AG04450 (cell line): ENCODE results near the gene PRKD2. TPM values are rescaled to one million over a fixed set of nuclear protein-coding genes. Genes with fewer than 3 reads are reported as not detected.

Experiments
- CTCF ChIA-PET: fragments of 300-600, 350-600 bp; formaldehyde crosslinking; extraction: SDS; loops from one replicate; lab custom pipeline; 2022; ENCODE audit warnings: antibody characterized with exemption, inconsistent platforms; lab: Charles Lee
- POLR2A ChIA-PET: fragments of 350-600 bp; formaldehyde crosslinking; extraction: SDS; loops from one replicate; lab custom pipeline; 2021; ENCODE audit warnings: antibody characterized with exemption, inconsistent platforms; lab: Yijun Ruan, JAX
- DNase-seq: peaks from one replicate; pipeline ENCODE4 v3.0.0-alpha.2; 2011; ENCODE audit warnings: low read depth, low spot score
- H3K27ac ChIP-seq: one replicate; pipeline ENCODE4 v1.5.1; 2012; ENCODE audit warnings: low read depth, low read length, control low read depth
- H3K27me3 ChIP-seq: one replicate; pipeline ENCODE4 v1.6.0; 2012; ENCODE audit warnings: low read length; ENCODE audit not compliant: control insufficient read depth, insufficient read depth
- H3K4me3 ChIP-seq: 2 replicates; pipeline ENCODE4 v1.5.1; 2011; ENCODE audit warnings: mild to moderate bottlenecking, low read depth, low read length, control low read depth
- H3K9me3 ChIP-seq: 2 replicates; pipeline ENCODE4 v1.5.1; 2012; ENCODE audit warnings: low read length; ENCODE audit not compliant: control insufficient read depth, insufficient read depth
- polyA plus RNA-seq: library from polyadenylated mRNA; depleted of rRNA; stranded (reverse); fragments of >200 nt; gene quantifications from 2 replicates; pipeline ENCODE4 v1.2.3, GENCODE V29; 2011
- TF ChIP-seq, protein P1 (sequence below): IDR thresholded peaks from 2 replicates; pipeline ENCODE4 v1.5.1; 2011; ENCODE audit warnings: low read depth, low read length, control low read depth, inconsistent platforms

The PRKD2 gene
- polyA plus RNA-seq, 1 experiment: 6.7 TPM

- ChIA-PET CTCF (interaction anchor here (1.5 kb wide), 1 partner anchor 80 kb away, joined by 4 read pairs; no protein-coding TSS in a partner anchor), POLR2A (interaction anchor here (0.8 to 1.5 kb wide), 6 partner anchors 24 to 96 kb away, joined by 3 to 11 read pairs (median 4); partner anchors contain the start of gene SLC1A5)
- H3K4me3 ChIP-seq: no peak overlapping the region
- H3K27ac ChIP-seq: peak overlapping the region; percentile 96
- DNase-seq: no peak
- H3K9me3 ChIP-seq: no peaks in the 10 kb centered on the region; the same call in 1 of the 2 replicates
- TF ChIP-seq, protein P1, sequence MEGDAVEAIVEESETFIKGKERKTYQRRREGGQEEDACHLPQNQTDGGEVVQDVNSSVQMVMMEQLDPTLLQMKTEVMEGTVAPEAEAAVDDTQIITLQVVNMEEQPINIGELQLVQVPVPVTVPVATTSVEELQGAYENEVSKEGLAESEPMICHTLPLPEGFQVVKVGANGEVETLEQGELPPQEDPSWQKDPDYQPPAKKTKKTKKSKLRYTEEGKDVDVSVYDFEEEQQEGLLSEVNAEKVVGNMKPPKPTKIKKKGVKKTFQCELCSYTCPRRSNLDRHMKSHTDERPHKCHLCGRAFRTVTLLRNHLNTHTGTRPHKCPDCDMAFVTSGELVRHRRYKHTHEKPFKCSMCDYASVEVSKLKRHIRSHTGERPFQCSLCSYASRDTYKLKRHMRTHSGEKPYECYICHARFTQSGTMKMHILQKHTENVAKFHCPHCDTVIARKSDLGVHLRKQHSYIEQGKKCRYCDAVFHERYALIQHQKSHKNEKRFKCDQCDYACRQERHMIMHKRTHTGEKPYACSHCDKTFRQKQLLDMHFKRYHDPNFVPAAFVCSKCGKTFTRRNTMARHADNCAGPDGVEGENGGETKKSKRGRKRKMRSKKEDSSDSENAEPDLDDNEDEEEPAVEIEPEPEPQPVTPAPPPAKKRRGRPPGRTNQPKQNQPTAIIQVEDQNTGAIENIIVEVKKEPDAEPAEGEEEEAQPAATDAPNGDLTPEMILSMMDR: no peak
- no peaks in the 10 kb centered on the region for H3K27me3 ChIP-seq
Observed at GRCh38 chr19:46760363-46760762, 43.4 kb upstream of the PRKD2 start.

DNA sequence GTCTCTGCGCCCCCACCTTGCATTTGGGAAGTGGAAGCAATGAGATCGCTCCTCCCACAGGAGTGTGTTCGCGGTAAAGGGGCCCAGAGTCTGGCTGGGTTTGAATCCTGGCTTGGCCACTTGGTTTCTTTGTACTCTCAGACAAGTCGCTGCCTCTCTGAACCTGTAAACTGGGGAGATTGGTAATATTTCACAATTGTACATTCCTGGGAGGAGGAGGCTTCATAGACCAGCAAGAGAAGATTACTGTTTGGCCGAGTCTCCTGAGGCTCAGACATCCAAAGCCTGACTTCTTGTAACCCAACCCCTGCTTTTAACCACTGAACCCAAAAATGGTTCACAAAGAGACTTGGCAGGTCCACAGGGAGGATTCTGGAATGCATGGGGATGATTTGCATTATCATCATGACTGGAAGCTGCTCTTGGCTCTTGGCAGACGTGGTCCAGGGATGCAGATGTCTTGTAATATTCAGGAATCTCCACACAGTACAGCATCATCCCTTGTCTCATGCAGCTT is 43.0 kb upstream of the PRKD2 start:
- ChIA-PET CTCF (interaction anchor here (0.6 to 1.5 kb wide), 2 partner anchors 17 to 81 kb away, joined by 3 to 4 read pairs; no protein-coding TSS in a partner anchor), POLR2A (interaction anchor here (0.8 to 1.5 kb wide), 6 partner anchors 25 to 97 kb away, joined by 3 to 11 read pairs (median 4); partner anchors contain the start of gene SLC1A5)
- Histone ChIP-seq H3K4me3 (no peak overlapping the region), H3K9me3 (no peaks in the 10 kb centered on the region; the same call in 1 of the 2 replicates), H3K27me3 (no peaks in the 10 kb centered on the region), H3K27ac (peak overlapping the region; percentile 96)
- TF ChIP-seq, protein P1: no peak
- DNase-seq: peak; percentile 94

DNA sequence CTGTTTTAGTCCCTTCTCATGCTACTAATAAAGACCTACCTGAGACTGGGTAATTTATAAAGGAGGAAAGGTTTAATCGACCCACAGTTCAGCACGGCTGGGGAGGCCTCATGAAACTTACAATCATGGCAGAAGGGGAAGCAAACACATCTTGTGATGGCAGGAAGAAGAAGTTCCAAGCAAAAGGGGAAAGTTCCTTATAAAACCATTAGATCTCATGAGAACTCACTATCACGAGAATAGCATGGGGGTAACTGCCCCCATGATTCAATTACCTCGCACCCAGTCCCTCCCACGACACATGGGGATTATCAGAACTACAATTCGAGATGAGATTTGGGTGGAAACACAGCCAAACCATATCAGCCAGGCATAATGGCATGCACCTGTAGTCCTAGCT is 42.3 kb upstream of the PRKD2 start:
- CTCF ChIA-PET: interaction anchor here (0.6 to 2.3 kb wide), 3 partner anchors 17 to 254 kb away, joined by 3 to 52 read pairs (median 11); no protein-coding TSS in a partner anchor
- no peak overlapping the region for H3K4me3 ChIP-seq
- H3K27me3 ChIP-seq: no peaks in the 10 kb centered on the region
- DNase-seq: no peak
- POLR2A ChIA-PET: interaction anchor here (0.7 to 1.3 kb wide), 2 partner anchors 29 to 248 kb away, joined by 3 to 11 read pairs; partner anchors contain the start of gene SLC1A5
- peak overlapping the region; percentile 96 for H3K27ac ChIP-seq
- TF ChIP-seq, protein P1: no peak
- H3K9me3 ChIP-seq: no peaks in the 10 kb centered on the region; the same call in 1 of the 2 replicates

DNA sequence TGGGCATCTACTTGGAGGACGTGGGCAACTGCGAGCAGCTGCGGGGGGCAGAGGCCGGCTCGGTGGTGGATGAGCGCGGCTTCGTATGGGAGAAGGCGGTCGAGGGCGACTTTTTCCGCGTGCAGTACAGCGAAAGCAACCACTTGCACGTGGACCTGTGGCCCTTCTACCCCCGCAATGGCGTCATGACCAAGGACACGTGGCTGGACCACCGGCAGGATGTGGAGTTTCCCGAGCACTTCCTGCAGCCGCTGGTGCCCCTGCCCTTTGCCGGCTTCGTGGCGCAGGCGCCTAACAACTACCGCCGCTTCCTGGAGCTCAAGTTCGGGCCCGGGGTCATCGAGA is 39.6 kb upstream of the PRKD2 start:
- Histone ChIP-seq H3K9me3 (no peaks in the 10 kb centered on the region; the same call in 1 of the 2 replicates), H3K27me3 (no peaks in the 10 kb centered on the region), H3K4me3 (no peak overlapping the region), H3K27ac (no peak overlapping the region)
- POLR2A ChIA-PET: interaction anchor here (0.6 kb wide), 1 partner anchor 84 kb away, joined by 6 read pairs; no protein-coding TSS in a partner anchor
- DNase-seq: no peak
- CTCF ChIA-PET: interaction anchor here (0.7 to 3.7 kb wide), 4 partner anchors 10 to 235 kb away, joined by 3 to 30 read pairs (median 6); no protein-coding TSS in a partner anchor
- TF ChIP-seq, protein P1: no peak
